HT-29 (cell line): ENCODE results near the gene TMTC2. TPM values are rescaled to one million over a fixed set of nuclear protein-coding genes. Genes with fewer than 3 reads are reported as not detected.

Source experiments
- DNase-seq: peaks from one replicate; pipeline ENCODE4 v3.0.0-alpha.2; 2015; ENCODE audit warnings: low spot score
- total RNA-seq: library from RNA; depleted of rRNA; stranded (reverse); fragments of >200 nt; shearing (Covaris generic); gene quantifications from 2 replicates; pipeline ENCODE4 v1.2.3, GENCODE V29; 2014

Gene TMTC2
- total RNA-seq, 1 experiment from 2014 or later: 18.2 TPM

GRCh38 chr12:83130178-83130577 is 443.5 kb downstream of the TMTC2 start:
- no peak for DNase-seq

GRCh38 chr12:83132360-83132759 is 445.7 kb downstream of the TMTC2 start:
- no peak for DNase-seq

DNA sequence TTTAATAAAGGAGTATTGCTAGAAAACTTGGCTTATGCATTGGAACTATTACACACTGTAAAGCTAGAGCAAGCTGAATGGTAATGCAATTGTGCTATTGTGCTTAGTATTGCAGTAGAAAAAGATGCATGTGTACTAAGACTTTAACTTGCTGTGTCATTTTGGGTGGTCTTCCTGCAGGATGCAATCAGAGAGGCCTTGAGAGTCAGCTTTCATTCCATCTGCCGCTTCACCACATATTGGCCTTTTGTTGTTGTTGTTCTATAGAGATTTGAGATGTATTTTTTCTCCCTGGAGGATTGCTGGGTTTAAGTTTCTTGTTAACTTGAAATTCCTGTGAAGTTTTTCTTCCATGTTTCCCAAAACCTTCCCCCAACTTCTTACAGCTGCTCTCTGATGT is 449.7 kb downstream of the TMTC2 start:
- no peak for DNase-seq

DNA sequence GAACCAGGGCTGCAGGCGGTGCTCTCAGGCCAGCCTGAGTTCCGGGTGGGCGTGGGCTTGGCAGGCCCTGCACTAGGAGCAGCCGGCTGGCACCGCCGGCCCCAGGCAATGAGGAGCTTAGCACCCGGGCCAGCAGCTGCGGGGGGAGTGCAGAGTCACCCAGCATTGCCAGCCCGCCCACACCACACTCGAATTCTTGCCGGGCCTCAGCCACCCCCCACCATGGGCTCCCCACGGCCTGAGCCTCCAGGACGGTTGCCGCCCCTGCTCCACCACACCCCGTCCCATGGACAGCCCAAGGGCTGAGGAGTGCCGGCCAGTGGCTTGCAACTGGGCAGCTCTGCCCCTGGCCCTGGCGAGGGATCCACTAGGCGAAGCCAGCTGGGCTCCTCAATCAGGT is 453.4 kb downstream of the TMTC2 start:
- DNase-seq: no peak

GRCh38 chr12:83141460-83141994 is 454.8 kb downstream of the TMTC2 start:
- DNase-seq: no peak

GRCh38 chr12:83142914-83143313 is 456.2 kb downstream of the TMTC2 start:
- DNase-seq: no peak

DNA sequence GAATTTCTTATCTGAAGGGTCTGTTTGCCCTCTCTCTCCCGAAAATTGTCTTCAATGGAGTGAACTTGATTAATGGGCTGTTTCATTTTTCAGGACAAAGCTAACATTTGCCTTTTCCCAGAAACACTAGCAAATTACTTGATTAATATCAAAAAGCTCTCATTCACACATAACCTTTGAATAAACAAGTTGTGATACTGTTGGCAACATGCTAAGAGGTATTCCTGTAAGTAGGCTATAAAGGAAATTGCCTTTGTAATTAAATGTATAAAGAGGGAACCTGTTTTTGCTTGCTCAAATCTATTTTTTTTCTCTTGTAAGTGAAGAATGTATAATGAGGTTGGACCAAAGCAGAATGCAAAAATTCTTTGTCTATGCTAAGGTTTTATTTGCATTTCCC is 457.2 kb downstream of the TMTC2 start:
- DNase-seq: no peak

GRCh38 chr12:83145325-83145840 is 458.7 kb downstream of the TMTC2 start:
- DNase-seq: no peak

- DNase-seq: no peak
Measured at GRCh38 chr12:83147341-83147740, 460.6 kb downstream of the TMTC2 start.

- no peak for DNase-seq
Measured at GRCh38 chr12:83149987-83150386, 463.3 kb downstream of the TMTC2 start.

GRCh38 chr12:83150465-83151189 is 463.9 kb downstream of the TMTC2 start:
- no peak for DNase-seq

- DNase-seq: no peak
Measured at GRCh38 chr12:83153177-83153576, 466.5 kb downstream of the TMTC2 start.

DNA sequence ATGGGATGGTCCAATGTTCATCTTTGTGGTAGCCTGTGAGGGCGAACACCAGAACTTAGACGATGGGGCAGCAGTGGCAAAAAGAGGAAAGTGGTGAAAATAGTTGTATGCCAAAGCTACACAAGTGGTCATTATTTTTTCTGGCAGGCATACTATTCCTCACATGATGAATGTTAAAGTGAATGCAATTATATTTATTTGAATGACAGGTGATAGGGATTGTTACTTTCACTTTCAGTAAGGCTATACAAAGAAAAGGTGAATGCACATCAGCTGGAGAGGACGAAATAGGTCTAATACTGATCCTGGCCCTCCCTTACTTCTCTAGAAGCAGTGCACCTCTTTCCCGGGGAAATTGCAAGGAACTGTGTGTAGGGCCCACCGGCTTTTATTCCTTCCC is 470.1 kb downstream of the TMTC2 start:
- no peak for DNase-seq

DNA sequence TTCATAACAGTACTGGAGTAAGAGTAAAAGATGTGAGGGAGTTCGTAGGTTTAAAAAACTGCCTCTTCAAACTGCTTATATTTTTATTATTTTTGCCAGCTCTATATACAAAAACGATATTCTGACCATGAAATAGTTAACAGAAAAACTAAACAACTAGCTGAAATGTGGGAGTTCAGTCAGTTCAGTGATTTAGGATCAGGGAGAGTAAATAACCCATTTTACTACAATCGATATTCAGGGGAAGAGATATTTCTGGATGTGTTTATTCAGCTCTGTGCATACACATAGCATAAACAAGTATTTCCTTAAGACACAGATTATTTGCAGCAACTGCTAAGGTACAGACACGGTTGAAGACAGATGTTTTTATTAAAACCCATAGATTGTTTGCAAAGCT is 470.9 kb downstream of the TMTC2 start:
- no peak for DNase-seq

- DNase-seq: no peak
Measured at GRCh38 chr12:83158613-83159207, 472.0 kb downstream of the TMTC2 start.

GRCh38 chr12:83161456-83161855 is 474.8 kb downstream of the TMTC2 start:
- DNase-seq: no peak

GRCh38 chr12:83168751-83169150 is 482.0 kb downstream of the TMTC2 start:
- no peak for DNase-seq

DNA sequence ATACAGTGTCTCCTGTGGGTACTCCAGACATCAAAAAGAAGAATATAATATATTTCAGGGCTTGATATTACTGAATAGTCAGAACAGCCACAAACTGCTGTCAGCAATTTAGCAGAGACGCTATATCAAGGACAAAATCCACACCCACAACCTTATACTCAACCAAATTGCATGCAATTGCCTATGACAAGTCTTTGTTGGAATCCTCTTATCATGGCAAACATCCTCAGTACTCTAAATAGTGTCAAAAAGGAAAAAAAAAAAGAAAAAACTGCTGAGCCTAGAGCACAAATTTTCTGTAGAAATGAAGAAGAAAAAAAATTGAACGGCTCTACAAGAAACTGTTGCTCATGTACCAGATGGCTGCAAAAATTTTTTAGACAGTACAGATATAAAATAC is 485.7 kb downstream of the TMTC2 start:
- DNase-seq: no peak

DNA sequence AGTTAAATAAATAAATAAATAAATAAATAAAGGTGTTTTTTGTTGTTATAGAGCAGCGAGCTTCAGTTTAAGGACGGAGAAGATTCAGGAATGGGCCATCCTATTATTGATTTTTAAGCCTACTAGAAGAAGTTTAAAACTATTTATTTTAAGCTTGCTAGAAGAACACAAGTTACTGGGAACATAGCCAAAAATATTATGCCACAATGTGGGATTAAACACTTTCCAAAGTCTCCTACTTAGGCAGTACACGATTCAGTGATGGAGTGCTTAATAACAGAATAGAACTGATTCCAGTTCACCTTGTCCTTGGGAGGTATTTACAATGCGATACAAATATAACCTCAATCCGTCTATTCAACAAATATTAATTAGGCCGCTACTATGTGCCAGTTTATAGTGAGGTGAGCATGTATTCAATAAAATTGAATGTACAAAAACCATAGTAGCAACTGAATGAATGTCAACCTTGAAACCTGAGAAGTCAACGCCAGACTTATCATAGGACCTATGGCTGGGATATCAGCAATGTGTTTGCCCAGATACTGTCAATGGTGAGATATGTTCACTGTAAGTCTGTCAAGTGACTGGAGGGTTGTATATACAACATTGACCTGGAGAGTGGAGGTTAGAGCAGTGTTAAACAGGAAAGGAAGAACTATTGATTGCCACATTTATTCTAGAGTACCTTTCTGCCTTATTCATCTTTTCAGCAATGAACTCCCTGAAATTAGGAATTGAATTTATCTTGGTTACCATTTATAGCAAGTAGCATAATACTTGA is 486.4 kb downstream of the TMTC2 start:
- DNase-seq: no peak

- no peak for DNase-seq
Measured at GRCh38 chr12:83179999-83180398, 493.3 kb downstream of the TMTC2 start.

GRCh38 chr12:83181074-83181473 is 494.4 kb downstream of the TMTC2 start:
- DNase-seq: no peak

DNA sequence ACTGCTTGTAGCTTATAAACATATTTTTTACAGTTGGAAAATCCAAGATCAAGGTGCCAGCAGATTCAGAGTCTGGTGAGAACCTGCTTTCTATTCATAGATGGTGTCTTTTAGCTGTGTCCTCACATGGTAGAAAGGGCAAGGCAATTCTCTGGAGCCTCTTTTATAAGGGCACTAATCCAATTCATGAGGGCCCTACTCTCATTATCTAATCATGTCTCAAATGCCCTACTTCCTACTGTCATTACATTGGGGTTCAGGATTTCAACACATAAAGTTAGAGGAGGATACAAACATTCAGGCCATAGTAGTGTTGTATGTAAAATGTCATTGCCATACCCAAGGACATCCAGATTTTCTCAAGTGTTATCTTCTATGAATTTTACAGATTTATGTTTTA is 496.4 kb downstream of the TMTC2 start:
- no peak for DNase-seq
